GM12892 (cell line): ENCODE data around the gene KDM5A.

Experiments used
- POLR2A ChIP-seq: IDR thresholded peaks from 2 replicates; pipeline ENCODE4 v1.6.1; 2011; ENCODE audit warnings: low read depth, low read length, control low read depth
- POLR2AphosphoS5 ChIP-seq: IDR thresholded peaks from 2 replicates; pipeline ENCODE4 v1.6.1; 2011; ENCODE audit warnings: low read depth, low read length, control low read depth
- TAF1 ChIP-seq: IDR thresholded peaks from 2 replicates; pipeline ENCODE4 v1.6.1; 2011; ENCODE audit warnings: low read depth, mild to moderate bottlenecking, control low read depth, low read length, borderline replicate concordance

- TF ChIP-seq POLR2A (no peak), POLR2AphosphoS5 (no peak), TAF1 (no peak)
Observed at GRCh38 chr12:386651-387050, 2.5 kb downstream of the KDM5A start.
